Measurements from ENCODE around the gene CTNNB1. TPM values are rescaled to one million over a fixed set of nuclear protein-coding genes. Genes with fewer than 3 reads are reported as not detected.

CTNNB1 gene
- total and polyA plus RNA-seq, 2 of the 8 experiments (the other 6 are each of a cell fraction or from before 2014, with no cell fraction given), result 356 to 579 TPM

DNA sequence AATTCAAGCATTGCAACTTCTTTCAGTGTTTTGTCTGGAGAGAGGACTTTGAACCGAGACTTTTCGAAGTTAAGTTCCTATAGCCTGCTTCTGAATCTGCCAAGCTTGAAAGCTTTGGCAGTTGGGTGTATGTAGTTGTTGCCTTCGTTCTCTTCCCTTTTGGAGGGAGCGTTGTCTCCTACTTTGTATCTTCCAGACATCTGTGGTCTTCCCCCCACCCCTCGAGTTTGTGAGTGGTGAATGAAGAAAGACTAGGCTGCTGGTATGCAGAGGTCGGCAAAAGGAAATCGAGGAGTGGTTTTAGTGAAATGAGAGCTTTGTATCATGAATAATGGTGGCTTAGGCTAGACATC lies 1.3 kb downstream of the CTNNB1 start:
- H3K56ac ChIP-seq (replicated peaks; ENCODE audit: insufficient read length, low read depth, low read length), result no peak overlapping the region

More for the DNA sequence above, 1.3 kb downstream of the CTNNB1 start:
- no peak overlapping the region for H2BK120ac ChIP-seq (replicated peaks; ENCODE audit: low read depth, low read length)
- H3K27me3 ChIP-seq (replicated peaks in 1 of 4; ENCODE audit: control insufficient read depth in 3 of 4, extremely low read depth in 1 of 4, insufficient read depth in 3 of 4, low read length in 3 of 4), result no peaks in the 10 kb centered on the region
- H2BK20ac ChIP-seq (ENCODE audit: low read length), result no peak overlapping the region
- no peaks in the 10 kb centered on the region for H3K36me3 ChIP-seq (ENCODE audit: control insufficient read depth in 2 of 4, insufficient read depth in 4 of 4, low read length in 3 of 4)
- H3K18ac ChIP-seq (ENCODE audit: extremely low read depth, low read length), result no peak overlapping the region
- no peak overlapping the region for H3K23ac ChIP-seq (ENCODE audit: insufficient read length)
- H2BK5ac ChIP-seq (ENCODE audit: low read depth, low read length), result no peak overlapping the region
- H3K4me2 ChIP-seq (ENCODE audit: insufficient read depth in 1 of 2, low read depth in 2 of 2, low read length in 2 of 2), result peak overlapping the region; percentile 77 to 85
- H3K14ac ChIP-seq (ENCODE audit: insufficient read length), result no peak overlapping the region
- H2AK5ac ChIP-seq (ENCODE audit: low read depth, low read length), result no peak overlapping the region
- FAIRE-seq (no peak), DNase-seq (ENCODE audit: low read depth in 1 of 2, low spot score in 2 of 2) (no peak)
- H3K23me2 ChIP-seq (ENCODE audit: low read depth, low read length), result peaks cover 12% of the 10 kb centered on the region
- ChIA-PET CTCF (ENCODE audit: partially characterized antibody) (interaction anchor here (0.6 kb wide), 1 partner anchor 135 kb away, joined by 3 read pairs; no protein-coding TSS in a partner anchor), POLR2A (ENCODE audit: partially characterized antibody) (interaction anchor here (1.0 to 6.8 kb wide), 7 partner anchors 10 to 119 kb away, joined by 3 to 80 read pairs (median 14); no protein-coding TSS in a partner anchor)
- no peak overlapping the region for H4K5ac ChIP-seq (ENCODE audit: insufficient read length, low read depth, low read length)
- peaks cover 16 to 34% of the 10 kb centered on the region in 2 experiments for H4K20me1 ChIP-seq (replicated peaks in 1 of 2; ENCODE audit: control insufficient read depth in 1 of 2, insufficient read depth in 2 of 2, low read length in 2 of 2)
- H3K4me3 ChIP-seq (ENCODE audit: extremely low read depth in 1 of 4, insufficient read depth in 2 of 4, low read depth in 3 of 4, low read length in 4 of 4), result peak overlapping the region; percentile 83 to 99 (median 86)
- H3K79me1 ChIP-seq (ENCODE audit: low read depth, low read length), result no peaks in the 10 kb centered on the region
- H2AFZ ChIP-seq (ENCODE audit: low read length), result no peak overlapping the region
- peaks cover 36 to 58% of the 10 kb centered on the region in 2 experiments for H3K79me2 ChIP-seq (ENCODE audit: control insufficient read depth in 1 of 2, insufficient read depth in 2 of 2, low read length in 2 of 2)
- H3K4ac ChIP-seq (replicated peaks; ENCODE audit: insufficient read length, low read depth, low read length), result no peak overlapping the region
- WGBS, 2 experiments (ENCODE audit: extremely low coverage in 1 of 2, insufficient coverage in 1 of 2, insufficient read length in 1 of 2, insufficient replicate concordance in 2 of 2, low coverage in 1 of 2, low lambda C conversion rate in 2 of 2, missing lambda C conversion rate in 1 of 2), result 5% methylated on average over 7 of the region's 7 CpGs; no CpG with 5 or more reads in 1 of the 2 experiments
- H3K9ac ChIP-seq (replicated peaks in 1 of 4; ENCODE audit: extremely low read depth in 1 of 4, low read depth in 3 of 4, low read length in 3 of 4), result peak overlapping the region; percentile 3 to 64 (median 48); a peak in 4 of 7 replicates
- no peak overlapping the region for H2BK12ac ChIP-seq (ENCODE audit: low read depth, low read length)
- H3K27ac ChIP-seq (ENCODE audit: low read depth, low read length), result no peak overlapping the region
- H4K8ac ChIP-seq (ENCODE audit: extremely low read depth, insufficient read depth, low read length), result no peak overlapping the region
- H2BK15ac ChIP-seq (ENCODE audit: low read length), result no peak overlapping the region
- H3K9me3 ChIP-seq (ENCODE audit: insufficient read depth in 2 of 2, low read depth in 1 of 2, low read length in 1 of 2), result no peaks in the 10 kb centered on the region
- H3K4me1 ChIP-seq (replicated peaks in 1 of 4; ENCODE audit: control insufficient read depth in 3 of 4, insufficient read depth in 4 of 4, low read length in 3 of 4), result peaks cover 0 to 20% (median 3%) of the 10 kb centered on the region in 4 experiments; a peak in 3 of 7 replicates
- H4K91ac ChIP-seq (replicated peaks; ENCODE audit: insufficient read length, low read length), result no peak overlapping the region
- TF ChIP-seq CTBP2 (IDR thresholded peaks at IDR 0.05; ENCODE audit: borderline replicate concordance, insufficient read depth, insufficient read length, low read length) (no peak), JUND (IDR thresholded peaks at IDR 0.05; ENCODE audit: low read length) (no peak), CHD2 (IDR thresholded peaks at IDR 0.05; ENCODE audit: low read length) (no peak), ATF2 (IDR thresholded peaks at IDR 0.05; ENCODE audit: low read length) (no peak), PHF8 (conservative IDR thresholded peaks at IDR 0.05; ENCODE audit: low read depth, low read length) (no peak)

Data from H1 (cell line).